Neural cell (in vitro differentiated cells): ENCODE data around the gene HSD3B7.

Experiments
- EP300 ChIP-seq: fragments of 450-650 bp; conservative IDR thresholded peaks from 2 replicates; pipeline ENCODE4 v1.6.1; 2014; ENCODE audit warnings: antibody characterized with exemption, mild to moderate bottlenecking, moderate library complexity; ENCODE audit not compliant: poor library complexity, severe bottlenecking
- EZH2 ChIP-seq: fragments of 200-600, 300-800 bp; shearing (Covaris generic), sonication (generic); IDR thresholded peaks from 2 replicates; pipeline ENCODE4 v1.6.1; 2014; ENCODE audit warnings: antibody characterized with exemption, low read length, borderline replicate concordance, mild to moderate bottlenecking; ENCODE audit not compliant: insufficient read depth, poor library complexity, severe bottlenecking
- TAF1 ChIP-seq: IDR thresholded peaks from 2 replicates; pipeline ENCODE4 v1.6.1; 2012; ENCODE audit warnings: low read depth
- TF ChIP-seq, protein P1 (sequence below): fragments of 450-650 bp; IDR thresholded peaks from 2 replicates; pipeline ENCODE4 v1.5.1; 2014; ENCODE audit warnings: antibody characterized with exemption, mild to moderate bottlenecking, moderate library complexity; ENCODE audit not compliant: poor library complexity, severe bottlenecking

- no peak for TF ChIP-seq EP300
- no peak for TF ChIP-seq EZH2
- TF ChIP-seq, protein P1, sequence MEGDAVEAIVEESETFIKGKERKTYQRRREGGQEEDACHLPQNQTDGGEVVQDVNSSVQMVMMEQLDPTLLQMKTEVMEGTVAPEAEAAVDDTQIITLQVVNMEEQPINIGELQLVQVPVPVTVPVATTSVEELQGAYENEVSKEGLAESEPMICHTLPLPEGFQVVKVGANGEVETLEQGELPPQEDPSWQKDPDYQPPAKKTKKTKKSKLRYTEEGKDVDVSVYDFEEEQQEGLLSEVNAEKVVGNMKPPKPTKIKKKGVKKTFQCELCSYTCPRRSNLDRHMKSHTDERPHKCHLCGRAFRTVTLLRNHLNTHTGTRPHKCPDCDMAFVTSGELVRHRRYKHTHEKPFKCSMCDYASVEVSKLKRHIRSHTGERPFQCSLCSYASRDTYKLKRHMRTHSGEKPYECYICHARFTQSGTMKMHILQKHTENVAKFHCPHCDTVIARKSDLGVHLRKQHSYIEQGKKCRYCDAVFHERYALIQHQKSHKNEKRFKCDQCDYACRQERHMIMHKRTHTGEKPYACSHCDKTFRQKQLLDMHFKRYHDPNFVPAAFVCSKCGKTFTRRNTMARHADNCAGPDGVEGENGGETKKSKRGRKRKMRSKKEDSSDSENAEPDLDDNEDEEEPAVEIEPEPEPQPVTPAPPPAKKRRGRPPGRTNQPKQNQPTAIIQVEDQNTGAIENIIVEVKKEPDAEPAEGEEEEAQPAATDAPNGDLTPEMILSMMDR, result peak; percentile 30
- TF ChIP-seq TAF1, result no peak
Observed at GRCh38 chr16:31009894-31010584, 25.0 kb downstream of the HSD3B7 start.
